Mucosa of gallbladder (tissue), 1 donor: ENCODE results near the gene RBMS3. TPM values are rescaled to one million over a fixed set of nuclear protein-coding genes. Genes with fewer than 3 reads are reported as not detected.
"Not testable (repeated sequence)": the region's sequence is repeated elsewhere in the genome, so short reads cannot be mapped to it uniquely, and the experiment has no call there.

ENCODE experiments used
- DNase-seq: peaks from one replicate; pipeline ENCODE4 v3.0.0-alpha.2; 2020; ENCODE audit warnings: low spot score
- total RNA-seq: library from RNA; stranded (reverse); gene quantifications from one replicate; pipeline ENCODE4 v1.2.1, GENCODE V29; 2021
- donor health status: DM: no; HTN: no; CAD: no.

The RBMS3 gene
- total RNA-seq, 1 donor from 2014 or later = 49.6 TPM

DNA sequence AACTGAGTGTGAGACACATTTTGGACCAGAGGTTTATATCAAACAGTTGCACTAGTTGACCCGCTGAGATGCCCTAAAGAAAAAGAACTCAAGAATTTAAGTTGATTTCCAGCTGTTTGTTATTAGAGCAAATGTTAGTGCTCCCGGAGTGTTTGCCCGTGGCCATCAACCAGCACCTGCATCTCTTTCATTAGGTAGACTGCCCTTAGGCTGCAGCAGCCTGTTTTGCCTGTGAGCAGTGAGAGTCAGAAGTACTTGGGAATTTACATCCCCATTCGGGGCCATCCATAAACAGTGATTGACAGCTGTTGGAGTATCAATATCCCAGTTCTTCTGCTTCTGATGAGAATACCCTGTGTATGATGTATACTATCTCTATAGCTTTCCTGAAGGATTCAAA is 492.6 kb downstream of the RBMS3 start:
- DNase-seq = no peak

DNA sequence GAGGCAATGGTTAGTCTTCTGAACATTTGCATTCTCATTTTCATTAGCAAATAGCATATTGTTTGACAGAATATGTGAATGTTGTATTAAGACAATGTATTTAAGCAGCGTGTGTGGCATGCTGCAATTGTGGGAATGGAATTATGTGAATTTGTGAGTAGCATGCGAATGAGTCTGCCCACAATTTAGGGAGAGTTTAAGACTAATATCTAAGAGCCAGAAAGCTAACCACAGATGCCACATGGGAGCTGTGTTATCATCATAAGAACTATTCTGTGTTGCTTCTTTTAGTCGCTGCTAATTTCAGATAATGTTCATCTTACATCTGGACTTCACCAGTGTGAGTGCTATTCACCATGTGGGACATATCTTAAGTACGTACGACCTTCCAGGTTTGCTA is 494.5 kb downstream of the RBMS3 start:
- DNase-seq = no peak

DNA sequence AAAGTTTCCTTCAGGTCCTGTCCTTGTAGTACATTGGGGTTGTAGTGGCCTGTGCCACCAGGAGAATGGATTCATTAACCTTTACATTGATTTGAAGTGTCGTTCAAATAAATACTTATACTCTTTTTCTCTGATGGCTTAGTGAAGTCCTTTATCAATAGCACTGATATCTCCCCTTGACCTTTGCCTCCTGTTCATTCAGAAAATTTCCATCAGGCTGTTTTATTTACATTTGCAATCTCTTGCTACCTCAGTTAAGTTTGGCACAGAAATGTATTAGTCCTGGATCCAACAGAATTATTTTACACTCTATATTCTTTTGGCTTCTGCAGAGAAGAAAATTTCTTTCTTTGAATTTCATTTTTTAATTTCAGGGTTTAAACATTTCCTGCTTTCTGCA is 497.0 kb downstream of the RBMS3 start:
- no peak for DNase-seq

DNA sequence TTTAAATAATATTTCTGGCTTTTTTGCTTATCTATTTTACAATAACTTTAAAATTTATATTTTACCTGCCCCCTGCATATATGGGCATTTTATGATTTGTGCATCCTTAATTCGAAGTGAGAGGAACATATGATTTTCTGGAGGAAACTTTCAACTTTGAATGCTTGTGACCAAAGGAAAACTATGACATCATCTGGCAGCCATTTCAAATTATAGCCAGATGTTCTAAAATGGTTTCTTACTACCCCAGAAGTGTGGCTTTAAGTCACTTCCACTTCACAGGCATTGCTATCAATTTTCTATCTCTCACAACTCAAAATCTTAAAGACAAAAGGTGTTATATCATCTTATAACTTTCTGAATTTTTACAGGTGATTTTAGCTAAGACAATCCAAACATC is 508.8 kb downstream of the RBMS3 start:
- no peak for DNase-seq

DNA sequence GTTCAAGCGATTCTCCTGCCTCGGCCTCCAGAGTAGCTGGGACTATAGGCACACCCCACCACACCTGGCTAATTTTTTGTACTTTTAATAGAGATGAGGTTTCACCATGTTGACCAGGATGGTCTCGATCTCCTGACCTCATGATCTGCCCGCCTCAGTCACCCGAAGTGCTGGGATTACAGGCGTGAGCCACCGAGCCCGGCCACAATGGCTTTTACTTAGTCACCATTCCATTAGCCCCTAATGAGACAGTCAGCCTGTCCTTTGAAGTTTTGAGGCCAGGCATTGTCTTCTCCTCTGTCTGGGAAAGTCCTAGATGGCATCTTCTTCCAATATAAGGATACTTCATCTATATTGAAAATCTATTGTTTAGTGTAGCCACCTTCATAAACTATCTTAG is 515.9 kb downstream of the RBMS3 start:
- DNase-seq = no peak

DNA sequence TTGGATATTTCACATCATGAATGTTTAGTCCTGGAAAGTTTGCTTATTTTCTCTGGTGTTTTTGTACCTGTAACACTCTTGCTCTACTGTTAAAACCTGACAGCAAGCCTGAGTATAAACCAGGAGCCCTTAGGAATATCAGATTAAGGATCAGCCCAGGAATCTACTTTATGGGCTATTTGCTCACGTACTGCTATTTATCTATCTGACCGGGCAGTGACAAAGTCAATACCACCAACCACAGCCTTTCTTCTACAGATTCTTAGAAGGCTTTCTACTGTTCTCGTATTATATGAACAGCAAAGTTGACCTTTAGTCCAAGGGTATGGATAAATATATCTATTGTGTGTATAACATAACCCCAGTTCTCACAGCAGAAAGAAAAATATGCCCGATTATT is 521.2 kb downstream of the RBMS3 start:
- DNase-seq = no peak

DNA sequence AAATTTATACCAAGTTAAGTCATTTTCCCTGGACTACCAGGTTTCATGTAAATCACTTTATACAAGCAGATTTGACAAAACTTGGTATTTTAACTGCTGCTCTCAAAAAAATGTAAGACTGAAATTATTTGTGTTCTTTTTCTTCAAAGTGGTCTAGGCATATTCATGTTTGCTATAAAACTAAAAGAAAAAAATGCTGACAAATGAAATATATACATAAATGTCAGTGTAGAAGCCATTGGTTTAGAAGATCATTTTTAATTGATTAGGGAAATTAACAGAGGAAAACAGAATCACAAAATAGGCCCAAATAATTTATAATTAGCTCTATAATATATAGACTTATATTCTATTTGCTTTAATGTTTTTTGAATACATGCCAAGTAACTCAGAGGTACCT is 523.2 kb downstream of the RBMS3 start:
- no peak for DNase-seq

DNA sequence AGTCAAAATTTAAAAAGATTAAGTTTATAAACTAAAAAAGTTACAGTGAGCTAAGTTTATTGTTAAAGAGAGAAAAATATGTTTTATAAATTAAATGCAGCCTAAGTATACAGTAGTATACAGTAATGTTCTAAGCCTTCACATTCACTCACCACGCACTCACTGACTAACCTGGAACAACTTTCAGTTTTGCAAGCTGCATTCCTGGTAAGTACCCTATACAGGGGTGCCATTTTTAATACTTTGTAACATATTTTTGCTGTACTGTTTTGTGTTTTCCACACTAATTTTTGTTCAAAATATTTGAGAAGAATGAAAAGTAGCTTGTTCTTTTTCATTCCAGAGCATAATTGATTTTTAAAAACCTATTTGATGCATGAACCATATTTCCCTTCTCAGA is 524.9 kb downstream of the RBMS3 start:
- no peak for DNase-seq

DNA sequence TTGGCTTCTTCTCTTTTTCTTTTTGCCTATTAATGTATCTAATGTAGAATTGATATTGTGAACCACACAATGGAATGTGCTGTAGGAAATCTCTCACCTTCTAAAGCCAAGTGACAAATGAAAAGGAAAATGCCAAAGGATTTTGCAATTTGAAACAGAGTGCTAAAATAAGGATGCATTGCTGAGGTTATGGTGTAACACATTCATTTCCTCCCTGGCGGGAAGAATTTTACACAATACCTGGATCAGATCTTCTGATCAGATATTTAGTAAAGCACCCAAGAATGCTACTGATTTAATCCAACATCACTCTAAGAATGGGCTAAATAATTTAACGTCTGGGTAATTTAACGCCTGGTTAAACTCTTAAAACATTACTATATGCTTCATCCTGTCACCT is 527.5 kb downstream of the RBMS3 start:
- not testable (repeated sequence) for DNase-seq

DNA sequence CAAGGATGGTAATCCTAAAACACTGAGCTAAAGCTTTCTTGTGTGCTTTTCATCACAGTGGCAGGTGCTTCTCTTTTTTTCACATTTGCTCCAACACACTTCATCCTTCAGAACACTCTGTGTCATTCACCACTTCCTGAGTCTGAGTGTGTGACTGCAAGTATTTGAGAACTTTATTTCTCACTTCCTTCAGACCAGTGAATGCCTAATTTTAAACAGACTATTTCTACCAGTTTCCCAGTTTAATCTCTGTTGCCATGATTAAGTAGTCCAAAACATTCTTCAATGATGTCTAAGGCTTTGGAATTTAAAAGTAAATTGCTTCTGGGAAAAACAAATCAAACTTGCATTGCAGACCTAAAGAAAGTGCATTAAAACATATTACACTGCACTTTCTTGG is 541.2 kb downstream of the RBMS3 start:
- DNase-seq = no peak

DNA sequence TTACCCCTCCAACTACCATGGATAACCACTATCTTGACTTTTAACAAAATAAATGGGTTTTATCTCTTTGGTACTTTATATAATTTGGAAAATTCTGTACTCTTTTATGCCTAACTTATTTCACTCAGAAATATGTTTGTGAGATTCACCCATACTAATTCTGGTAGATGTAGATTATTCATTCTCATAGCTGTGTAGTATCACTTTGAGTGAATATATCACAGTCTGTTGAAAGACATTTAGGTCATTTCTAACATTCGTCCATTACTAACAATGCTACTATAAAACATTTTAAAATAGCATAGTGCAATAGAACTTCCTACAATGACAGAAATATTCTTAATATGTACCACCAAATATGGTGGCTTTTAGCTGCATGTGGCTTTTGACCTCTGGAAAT is 542.4 kb downstream of the RBMS3 start:
- no peak for DNase-seq

DNA sequence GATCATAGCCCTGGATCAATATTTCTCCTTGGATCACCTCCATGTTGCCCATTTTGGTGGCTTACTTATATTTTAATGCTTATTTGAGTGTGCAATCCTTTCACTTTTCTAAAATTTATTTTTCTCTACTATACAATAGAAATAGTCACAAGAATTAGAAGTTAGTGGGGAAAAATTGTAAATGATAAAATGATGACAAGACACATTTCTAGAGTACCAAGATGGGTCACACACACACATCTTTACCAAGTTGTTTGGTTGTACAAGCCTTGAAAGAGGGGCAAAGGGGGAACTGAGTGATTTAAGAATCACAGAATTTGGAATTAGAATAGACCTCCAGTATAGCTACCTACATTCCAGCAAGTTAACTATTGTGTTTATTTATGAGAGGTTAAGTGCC is 545.8 kb downstream of the RBMS3 start:
- no peak for DNase-seq

DNA sequence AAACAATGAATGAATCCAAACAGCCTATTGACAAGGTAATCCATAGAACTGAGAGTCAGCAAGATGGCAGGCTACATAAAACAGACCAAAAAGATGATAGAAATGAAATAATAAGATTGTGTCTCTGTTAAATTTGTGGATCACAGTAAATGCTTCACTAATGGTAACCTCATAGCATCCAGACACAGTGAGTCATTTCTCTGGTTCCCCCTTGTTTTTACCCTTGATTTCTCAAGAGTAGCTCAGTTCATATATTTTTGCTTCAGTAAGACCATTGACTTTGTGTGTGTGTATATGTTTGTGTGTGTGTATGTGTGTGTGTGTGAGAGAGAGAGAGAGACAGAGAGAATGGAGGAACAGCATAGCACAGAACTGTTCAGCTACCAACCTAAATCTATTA is 546.9 kb downstream of the RBMS3 start:
- DNase-seq = no peak

DNA sequence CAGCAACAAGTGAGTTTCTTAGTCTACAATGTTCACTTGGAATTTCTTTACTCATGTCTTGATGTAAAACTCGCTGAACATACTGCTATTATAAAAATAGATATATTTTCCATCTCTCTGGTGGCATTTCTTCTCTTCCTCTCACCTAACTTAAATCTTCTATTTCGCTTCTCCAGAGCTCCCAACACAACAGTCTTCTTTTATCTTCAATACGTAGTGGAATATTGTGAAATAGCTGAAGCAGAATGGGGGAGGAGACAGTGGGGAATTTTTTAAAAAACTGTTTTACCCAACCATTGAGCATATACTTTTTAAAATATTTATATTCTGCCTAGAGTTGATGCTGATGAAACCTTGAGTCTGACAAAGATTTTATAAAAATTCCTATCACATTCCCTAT is 548.5 kb downstream of the RBMS3 start:
- no peak for DNase-seq

DNA sequence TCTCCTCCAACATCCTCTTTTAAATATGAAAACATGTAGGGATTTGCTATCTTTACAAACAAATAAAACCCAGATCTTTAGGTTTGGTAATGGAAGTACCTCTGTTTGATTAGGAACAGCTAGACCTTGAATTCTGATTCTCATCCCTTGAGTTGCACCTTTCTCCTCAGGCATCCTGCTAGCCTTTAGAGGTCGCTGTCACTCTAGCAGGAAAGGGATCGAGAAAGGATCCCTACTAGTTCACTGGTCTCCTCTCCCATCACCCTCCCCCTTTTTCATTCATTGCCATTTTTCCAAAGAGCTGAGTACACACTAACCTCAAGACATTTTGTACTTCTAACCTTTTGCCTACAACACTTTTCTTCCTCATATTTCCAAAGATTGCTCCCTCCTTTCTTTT is 569.8 kb downstream of the RBMS3 start:
- no peak for DNase-seq

DNA sequence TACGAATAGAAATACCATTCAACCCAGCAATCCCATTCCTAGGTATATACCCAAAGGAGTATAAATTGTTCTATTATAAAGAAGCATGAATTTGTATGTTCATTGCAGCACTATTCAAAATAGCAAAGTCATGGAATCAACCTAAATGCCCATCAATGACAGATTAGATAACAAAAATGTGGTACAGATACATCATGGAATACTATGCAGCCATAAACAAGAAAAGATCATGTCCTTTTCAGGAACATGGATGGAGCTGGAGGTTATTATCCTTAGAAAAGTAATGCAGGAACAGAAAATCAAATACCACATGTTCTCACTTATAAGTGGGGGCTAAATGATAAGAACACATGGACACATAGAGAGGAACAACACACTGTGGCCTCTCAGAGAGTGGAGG is 571.9 kb downstream of the RBMS3 start:
- no peak for DNase-seq

DNA sequence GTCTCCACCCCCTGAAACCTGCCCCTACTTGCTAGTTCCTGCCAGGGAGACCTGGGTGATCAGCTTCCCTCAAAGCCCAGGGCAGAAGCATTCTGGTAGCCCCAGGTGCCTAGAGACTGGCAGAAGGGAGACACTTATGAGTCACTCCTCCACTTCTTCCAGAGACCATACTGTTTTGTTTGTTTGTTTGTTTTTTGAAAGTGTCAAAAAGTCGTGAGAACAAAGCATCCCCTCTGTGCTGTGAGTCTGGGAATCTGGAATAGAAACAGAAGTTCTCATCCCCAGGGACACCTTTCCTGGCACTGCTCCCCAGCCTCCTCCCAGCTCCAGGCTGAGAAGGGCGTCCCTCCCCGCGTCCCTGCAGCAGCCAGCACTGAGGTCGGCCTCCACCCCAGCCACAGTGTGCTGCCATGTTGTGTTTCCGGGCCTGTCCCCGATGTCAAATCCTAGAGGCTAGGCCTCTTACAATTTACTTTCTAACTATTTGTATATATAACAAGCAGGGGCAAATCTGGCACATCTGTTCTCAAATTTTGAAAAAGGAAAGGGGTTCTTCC is 573.0 kb downstream of the RBMS3 start:
- no peak for DNase-seq

DNA sequence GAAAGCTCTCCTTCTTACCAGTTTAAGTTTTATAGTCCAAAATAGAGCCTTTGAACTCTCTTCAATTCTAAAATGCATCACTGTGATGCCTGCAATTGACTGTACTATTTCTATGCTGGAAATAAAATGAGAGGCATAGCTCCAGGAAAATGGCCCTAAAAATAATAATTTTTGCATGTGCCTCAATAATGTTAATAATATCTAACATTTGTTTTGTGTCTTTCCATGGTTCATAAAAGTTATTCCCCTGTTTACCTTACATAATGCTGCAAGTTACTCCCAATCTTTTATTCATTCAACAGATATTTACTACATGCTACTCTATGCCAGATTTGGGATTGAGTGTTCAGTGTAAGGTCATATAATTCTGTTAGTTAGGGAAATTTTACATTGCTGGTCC is 574.0 kb downstream of the RBMS3 start:
- DNase-seq = no peak

DNA sequence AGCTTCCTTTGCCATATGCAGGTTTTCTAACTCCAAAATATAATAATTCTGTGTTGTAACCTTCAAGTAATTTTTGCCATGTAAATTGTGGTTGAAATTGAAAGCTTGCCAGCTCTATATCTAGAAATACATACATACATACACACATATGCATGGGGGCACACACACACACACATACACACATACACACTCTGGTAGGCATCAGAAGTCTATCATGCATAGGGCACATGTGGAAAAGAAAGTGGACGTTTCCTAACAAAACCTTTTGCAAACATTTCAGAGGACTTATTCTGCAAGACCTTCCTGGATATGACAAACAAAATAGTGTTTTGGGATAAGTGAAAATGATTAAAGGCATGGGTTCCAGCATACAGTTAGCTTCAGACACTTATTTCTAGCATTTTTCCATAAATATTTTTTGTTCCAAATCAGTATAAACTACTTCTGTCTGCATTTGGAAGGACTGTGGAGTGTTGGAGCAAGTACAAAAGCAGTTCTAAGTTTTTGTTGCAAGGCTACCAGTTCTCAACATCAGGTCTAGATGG is 578.9 kb downstream of the RBMS3 start:
- no peak for DNase-seq

DNA sequence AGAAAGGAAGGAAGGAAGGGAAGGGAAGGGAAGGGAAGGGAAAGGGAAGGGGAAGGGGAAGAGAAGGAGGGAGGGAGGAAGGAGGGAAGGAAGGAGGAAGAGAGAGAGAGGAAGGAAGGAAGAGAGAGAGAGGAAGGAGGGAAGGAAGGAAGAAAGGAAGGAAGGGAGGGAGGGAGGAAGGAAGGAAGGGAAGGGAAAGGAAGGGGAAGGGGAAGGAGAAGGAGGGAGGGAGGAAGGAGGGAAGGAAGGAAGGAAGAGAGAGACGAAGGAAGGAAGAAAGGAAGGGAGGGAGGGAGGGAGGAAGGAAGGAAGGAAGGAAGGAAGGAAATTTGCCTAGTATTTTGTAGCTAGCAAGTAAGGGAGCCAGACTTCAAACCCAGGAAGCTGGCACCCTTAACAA is 583.9 kb downstream of the RBMS3 start:
- DNase-seq = no peak

DNA sequence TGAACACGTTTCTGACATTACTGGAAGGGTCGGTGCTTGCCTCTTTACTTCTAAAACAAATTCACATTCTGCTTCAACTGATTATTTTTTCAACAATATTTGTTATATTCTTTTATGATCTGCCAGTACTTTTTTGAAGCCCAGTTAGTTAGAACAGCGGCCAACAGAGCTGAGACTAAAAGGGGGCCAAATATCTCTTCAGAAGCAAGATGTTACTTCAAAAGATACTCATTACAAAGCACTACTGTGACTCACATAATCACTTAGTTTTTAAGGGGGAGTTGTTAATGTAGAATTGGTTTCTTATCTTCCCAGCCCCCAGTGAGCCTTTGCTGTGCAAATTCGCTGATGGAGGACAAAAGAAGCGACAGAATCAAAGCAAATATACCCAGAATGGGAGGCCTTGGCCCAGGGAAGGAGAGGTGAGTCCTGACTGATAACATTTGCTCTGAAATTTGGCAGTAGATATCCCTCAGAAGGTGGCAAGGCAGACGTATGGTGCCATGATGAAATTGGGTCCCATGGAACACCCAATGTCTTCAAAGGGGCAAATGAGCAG is 587.8 kb downstream of the RBMS3 start:
- no peak for DNase-seq

DNA sequence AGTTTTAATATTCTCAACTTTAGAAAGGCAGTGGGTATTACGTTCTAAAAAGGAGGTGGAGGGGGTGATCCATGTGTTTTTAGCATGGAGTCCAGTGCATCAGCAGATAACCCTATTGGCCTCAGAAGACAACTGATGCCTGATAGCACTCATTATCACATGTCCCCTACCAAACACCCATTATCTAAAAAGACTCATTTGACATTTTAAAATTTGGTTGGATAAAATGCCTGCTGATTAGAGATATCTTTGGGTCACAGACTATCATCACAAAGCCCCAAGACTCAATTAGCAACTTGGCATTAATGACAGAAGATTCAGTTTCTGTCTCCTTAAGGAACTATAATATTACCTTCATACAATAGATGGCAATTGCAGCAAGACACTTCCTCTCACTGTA is 589.3 kb downstream of the RBMS3 start:
- no peak for DNase-seq

DNA sequence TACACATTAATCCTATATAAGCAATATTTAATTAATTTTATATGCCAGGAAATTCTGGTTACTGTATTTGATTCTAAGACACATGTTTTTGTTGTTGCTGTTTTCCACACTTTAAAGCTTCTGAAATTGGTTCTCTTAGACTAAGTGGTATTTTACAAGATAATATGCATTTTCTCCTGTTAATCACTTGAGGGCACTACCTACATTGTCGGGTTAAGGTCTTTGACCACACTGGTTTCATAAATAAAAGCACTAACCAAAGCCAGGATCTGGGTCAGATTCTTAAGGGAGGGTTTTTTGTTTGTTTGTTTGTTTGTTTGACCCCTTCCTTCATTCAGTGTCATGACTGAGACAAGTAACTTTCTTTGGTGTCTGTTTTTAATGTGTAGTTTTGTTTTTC is 590.2 kb downstream of the RBMS3 start:
- no peak for DNase-seq

DNA sequence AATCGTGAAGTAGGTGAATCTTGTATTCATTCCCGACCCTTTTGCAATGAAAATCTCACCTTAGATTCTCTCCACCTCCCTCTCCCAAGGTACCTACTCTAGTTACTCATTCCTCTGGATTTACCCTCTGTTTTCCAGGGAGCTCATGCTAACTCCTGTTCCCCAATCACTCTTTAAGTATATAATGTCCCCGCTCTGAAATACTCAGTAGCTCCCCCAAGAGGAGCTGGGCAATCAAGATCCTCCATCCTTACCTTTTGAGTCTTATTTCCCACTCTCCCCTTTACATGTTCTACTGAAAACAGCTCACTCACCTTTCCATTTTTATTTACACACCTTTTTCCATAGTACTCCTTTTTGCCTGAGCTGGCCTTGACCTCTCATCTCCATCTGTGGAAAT is 599.9 kb downstream of the RBMS3 start:
- DNase-seq = no peak
